H1 (cell line): ENCODE data around the gene LAMA3. TPM values are rescaled to one million over a fixed set of nuclear protein-coding genes. Genes with fewer than 3 reads are reported as not detected.

Source experiments
- TEAD4 ChIP-seq: IDR thresholded peaks from 2 replicates; pipeline ENCODE4 v1.6.1; 2012; ENCODE audit warnings: low read depth, low read length, inconsistent platforms, mixed read lengths
- polyA plus RNA-seq, 7 experiments: library from polyadenylated mRNA; depleted of rRNA in 3 of 7; stranded (reverse) in 5 of 7; unstranded in 2 of 7; fragments of >200 nt in 5 of 7; fragments of 200-250 nt in 2 of 7; gene quantifications; 1 replicate in 5 of 7; 2 replicates in 1 of 7; 4 replicates in 1 of 7; pipeline versions ENCODE4 v1.2.1 to v1.2.3, GENCODE V29; 2011 to 2013; ENCODE audit warnings: missing spikeins in 2 of 7, mixed read lengths in 2 of 7
- total RNA-seq: library from RNA; stranded (reverse); fragmentation: NEBNext Ultra II Directional; extraction: Animal tissue kit (Norgen Biotek cat#: 25700); gene quantifications from 2 replicates; pipeline ENCODE4 v1.2.1, GENCODE V29; 2021

LAMA3 gene
- total and polyA plus RNA-seq, 2 of the 8 experiments (the other 6 are each of a cell fraction or from before 2014, with no cell fraction given) = 0.76 to 5.0 TPM

- no peak for TF ChIP-seq TEAD4
These were observed 137.8 kb downstream of the LAMA3 start (continued) for GRCh38 chr18:23826850-23827620.
